WTC11 (cell line): ENCODE data around the gene LACC1. TPM values are rescaled to one million over a fixed set of nuclear protein-coding genes. Genes with fewer than 3 reads are reported as not detected.

ENCODE experiments used
- total RNA-seq: library from RNA; stranded (reverse); gene quantifications from 3 replicates; pipeline ENCODE4 v1.2.3, GENCODE V29; 2021

The LACC1 gene
- total RNA-seq, 1 experiment from 2014 or later, result 5.5 TPM

Other genes starting within 250 kb of the LACC1 start
- 0.09 to 0.26 TPM (median 0.16 TPM) in 3 replicates for gene ENOX1, start 92.9 kb upstream of the LACC1 start, total RNA-seq
- gene CCDC122, start 164 bp upstream of the LACC1 start, total RNA-seq, result 8.5 to 10.5 TPM (median 10.5 TPM) in 3 replicates